Epithelial cell of proximal tubule (primary cell): ENCODE results near the gene ERC2. TPM values are rescaled to one million over a fixed set of nuclear protein-coding genes. Genes with fewer than 3 reads are reported as not detected.
A peak's percentile ranks its signal among the peaks of the same experiment; 100 is the strongest.

Source experiments
- DNase-seq: peaks from one replicate; pipeline ENCODE4 v3.0.0-alpha.2; 2011; ENCODE audit warnings: low read depth
- H3K4me3 ChIP-seq: 2 replicates; pipeline ENCODE4 v1.5.1; 2011; ENCODE audit warnings: low read depth, mild to moderate bottlenecking, low read length
- total RNA-seq: library from RNA; depleted of rRNA; stranded (reverse); fragments of >200 nt; gene quantifications from 2 replicates; pipeline ENCODE4 v1.2.3, GENCODE V29; 2015
- TF ChIP-seq, protein P1 (sequence below): conservative IDR thresholded peaks from 2 replicates; pipeline ENCODE4 v1.5.1; 2012; ENCODE audit warnings: low read depth, mild to moderate bottlenecking, low read length

Gene ERC2
- total RNA-seq, 1 donor from 2014 or later = 2.7 TPM

DNA sequence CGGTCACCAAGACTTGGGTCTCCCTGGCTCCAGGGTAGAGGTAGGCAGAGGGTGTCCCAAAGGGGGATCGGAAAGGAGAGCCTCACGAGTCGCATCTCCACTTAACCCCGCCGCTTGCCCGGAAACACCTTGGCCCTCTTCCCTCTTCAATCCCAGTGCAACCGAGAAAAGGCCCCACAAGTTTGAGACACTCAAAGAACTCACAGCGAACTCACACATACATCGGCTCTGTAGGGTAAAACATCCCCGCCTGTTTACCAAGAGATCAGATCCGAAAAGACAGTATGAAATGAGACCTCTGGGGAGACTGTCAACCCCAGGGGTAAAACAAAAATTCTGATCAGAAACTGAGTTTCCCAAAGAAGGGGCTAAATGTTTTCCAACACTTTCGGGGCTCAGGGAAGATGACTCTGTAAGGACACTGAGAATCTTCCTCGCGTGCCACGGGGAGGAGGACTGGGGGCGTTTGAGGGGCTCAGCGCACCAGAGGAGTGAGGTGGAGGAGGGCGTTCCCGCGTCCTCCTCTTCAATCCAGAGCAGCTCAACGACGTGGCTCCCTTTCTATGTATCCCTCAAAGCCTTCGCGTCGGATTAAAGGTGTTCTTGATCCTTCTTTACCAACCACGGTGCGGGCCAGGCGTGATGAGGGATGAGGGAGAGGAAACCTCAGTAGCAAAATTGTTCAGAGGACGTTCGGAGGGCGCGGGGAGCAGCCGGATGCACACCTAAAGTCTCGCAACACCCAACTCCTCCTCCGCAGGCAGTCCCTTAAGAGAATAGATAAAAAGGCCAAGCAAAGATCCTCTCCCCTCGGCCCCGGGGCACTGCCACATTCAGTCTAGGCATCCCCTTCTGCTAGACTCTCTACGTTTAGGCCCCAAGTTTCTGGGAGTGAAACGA, 984.8 kb downstream of the ERC2 start:
- TF ChIP-seq, protein P1, sequence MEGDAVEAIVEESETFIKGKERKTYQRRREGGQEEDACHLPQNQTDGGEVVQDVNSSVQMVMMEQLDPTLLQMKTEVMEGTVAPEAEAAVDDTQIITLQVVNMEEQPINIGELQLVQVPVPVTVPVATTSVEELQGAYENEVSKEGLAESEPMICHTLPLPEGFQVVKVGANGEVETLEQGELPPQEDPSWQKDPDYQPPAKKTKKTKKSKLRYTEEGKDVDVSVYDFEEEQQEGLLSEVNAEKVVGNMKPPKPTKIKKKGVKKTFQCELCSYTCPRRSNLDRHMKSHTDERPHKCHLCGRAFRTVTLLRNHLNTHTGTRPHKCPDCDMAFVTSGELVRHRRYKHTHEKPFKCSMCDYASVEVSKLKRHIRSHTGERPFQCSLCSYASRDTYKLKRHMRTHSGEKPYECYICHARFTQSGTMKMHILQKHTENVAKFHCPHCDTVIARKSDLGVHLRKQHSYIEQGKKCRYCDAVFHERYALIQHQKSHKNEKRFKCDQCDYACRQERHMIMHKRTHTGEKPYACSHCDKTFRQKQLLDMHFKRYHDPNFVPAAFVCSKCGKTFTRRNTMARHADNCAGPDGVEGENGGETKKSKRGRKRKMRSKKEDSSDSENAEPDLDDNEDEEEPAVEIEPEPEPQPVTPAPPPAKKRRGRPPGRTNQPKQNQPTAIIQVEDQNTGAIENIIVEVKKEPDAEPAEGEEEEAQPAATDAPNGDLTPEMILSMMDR = no peak
- H3K4me3 ChIP-seq = no peak overlapping the region
- no peak for DNase-seq

DNA sequence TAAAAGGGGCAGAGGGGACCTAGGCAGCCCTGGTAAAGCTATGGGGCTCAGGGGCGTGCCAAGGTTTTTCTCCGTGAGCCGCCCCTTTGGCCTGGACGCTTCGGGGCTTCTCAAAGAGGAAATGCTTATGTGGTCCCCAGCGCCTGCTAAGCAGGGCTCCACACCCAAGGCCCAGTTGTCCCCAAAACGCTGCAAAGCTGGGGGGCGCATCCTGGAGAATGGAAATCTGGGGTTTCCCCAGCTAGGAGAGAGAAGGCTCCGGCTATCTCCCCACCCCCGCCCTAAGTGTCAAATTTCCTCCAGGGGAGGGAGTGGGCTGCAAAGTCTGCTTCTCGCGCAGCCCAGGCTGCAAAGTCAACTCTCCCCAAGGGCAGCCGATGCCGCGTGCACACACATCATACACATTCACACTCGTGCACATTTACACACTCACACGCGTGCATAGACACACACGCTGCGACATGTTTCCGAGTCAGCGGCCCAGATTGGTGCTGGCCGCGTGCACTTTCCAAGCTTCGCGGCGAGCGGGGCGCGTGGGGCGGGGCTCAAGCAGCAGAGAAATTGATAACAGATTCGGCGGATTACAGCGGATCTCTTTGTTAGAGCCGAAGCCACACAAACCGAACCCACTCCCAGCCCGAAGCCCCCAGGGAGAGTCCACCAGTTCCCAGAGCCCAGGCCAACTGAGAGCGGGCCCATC, 985.6 kb downstream of the ERC2 start:
- H3K4me3 ChIP-seq = no peak overlapping the region
- TF ChIP-seq, protein P1 = no peak
- DNase-seq = no peak

DNA sequence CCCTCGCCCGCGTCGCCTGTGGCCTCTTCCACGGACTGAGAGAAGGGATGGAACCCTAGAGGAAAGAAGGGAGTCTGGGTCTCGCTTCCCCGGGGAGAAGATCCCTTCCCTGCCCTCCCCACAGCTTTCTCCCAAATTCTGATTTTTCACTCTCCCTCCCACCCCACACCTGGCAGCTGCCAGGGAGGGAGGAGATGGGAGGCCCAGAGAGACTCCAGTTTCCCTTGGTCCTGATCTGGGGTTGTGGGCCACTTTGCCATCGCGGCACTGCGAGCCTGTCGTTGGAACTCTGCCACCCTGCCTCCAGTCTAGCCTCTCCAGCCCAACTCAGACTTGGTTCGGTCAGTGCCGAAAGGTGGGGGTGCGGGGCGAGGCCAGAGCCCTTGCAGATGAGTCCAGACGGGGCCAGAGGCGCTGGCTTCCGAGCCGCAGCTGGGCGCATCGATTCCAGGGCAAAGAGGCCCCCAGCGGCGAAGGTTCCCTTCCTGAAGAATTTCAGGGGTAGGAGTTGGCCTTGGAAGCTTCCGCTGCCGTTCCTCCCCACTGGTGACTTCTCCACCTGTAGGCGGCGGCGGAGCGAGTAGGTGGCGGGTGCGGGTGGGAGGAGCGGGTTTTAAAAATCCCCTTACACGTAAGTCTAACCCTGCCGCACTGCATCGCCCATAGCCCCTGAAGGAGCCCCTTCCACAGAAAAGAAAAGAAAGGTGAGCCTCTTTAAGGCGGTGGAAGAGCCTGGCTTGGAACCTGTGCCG, 986.3 kb downstream of the ERC2 start:
- H3K4me3 ChIP-seq = peak overlapping the region; percentile 62
- no peak for DNase-seq
- TF ChIP-seq, protein P1 = no peak

DNA sequence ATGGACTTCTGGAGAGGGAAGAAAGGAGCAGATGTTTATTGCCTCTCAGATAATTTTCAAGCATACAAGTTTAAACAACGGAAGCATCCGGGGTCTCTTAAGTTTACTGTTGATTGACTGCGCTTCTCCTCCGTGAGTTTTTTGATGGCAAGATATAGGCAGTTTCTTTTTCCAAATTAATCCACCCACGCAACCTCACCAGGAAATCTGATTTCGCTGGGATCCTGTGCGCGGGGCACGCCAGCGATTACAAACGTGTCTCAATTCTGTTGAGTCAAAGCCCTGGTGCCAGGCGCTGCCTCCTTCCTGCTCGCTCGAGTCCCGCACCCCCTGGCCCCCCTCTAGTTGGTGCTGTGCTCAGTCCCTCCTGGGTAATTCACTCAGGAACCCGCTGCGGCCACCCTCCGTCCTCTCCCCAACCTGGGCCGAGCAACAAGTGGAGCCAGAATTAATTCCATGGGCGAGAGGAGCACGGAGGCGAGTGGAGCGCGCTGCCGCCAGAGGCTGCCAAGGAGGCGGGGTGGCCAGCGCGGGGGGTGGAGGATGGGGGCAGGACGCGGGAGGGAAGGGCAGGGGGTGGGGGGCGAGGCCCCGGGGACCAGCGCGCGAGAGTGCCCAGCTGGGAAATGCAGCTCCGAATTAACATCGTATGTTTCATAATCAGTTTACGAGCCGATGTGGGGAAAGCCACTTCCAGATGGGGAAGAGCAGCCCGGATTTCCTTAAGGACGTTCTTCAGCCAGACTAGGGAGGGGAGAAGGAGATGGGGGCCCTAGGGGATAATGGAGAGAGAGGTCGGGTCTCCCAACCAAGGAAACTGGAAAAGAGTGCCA, 987.1 kb downstream of the ERC2 start:
- H3K4me3 ChIP-seq = peak overlapping the region; percentile 62
- TF ChIP-seq, protein P1 = no peak
- DNase-seq = no peak

DNA sequence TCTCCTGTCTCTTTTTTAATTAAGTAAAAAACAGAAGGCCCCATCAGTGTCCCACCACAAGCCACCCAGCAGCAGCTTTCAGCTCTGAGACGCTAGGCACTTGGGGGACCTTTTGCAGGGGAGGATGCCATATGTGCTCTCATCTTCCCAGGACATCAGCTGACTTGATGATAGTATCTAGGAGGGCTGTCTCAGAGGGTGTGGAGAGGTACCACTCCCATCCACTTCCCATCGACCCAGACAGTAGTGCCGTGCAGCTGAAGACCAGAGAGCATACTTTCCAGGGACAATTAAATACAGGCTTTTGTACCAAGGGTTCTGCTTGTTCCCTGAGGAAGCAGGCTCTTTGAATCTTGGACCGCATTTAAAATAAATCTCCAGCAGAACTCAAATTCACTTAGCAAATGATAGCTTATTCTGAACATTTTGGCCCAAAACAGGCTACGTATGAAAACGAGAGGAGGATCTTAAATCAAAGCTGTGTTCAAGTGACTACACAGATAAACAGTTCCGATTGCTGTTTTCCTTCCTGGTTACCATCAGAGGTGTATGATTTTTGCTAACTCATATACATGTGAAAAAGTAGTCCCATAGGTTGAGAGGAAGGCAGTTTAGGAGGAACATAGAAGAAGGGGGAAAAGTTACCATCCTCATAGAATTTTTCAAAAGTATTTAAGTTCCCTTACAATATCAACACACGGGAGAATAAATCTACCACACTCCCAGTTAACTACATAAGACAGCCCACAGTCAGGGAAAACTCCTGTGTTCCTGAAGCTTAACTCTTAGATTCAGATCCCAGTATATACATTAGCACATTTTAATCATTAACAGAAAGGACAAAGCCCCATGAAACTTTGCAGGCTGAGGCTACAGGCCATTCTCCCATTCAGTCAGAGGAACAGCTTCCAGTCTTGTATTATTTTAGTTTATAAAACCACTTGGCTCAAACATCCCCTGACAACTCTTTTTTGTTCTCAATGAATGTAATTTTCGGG, 990.7 kb downstream of the ERC2 start:
- TF ChIP-seq, protein P1 = no peak
- no peak for DNase-seq
- H3K4me3 ChIP-seq = no peak overlapping the region
